Activated CD8-positive, alpha-beta memory T cell treated with anti-CD3 and anti-CD28 coated beads, Interleukin-2, amount 50 U/mL, for 48 hours (primary cell): ENCODE results near the gene HSD17B12.

Experiments
- DNase-seq: peaks from one replicate; pipeline ENCODE4 v3.0.0-alpha.2; 2020

Gene HSD17B12

GRCh38 chr11:43879789-43880639 is 199.5 kb downstream of the HSD17B12 start:
- no peak for DNase-seq

- peak; percentile 94 for DNase-seq
These were observed 200.2 kb downstream of the HSD17B12 start, which contains the start of gene ALKBH3 for GRCh38 chr11:43880640-43881159. Gene ALKBH3, plus strand, starts transcription at chr11:43880831. Its CDS starts 1,822 bp downstream, at chr11:43882653.

- DNase-seq = no peak
These were observed 212.3 kb downstream of the HSD17B12 start for GRCh38 chr11:43892851-43893250.

GRCh38 chr11:43894546-43894945 is 214.0 kb downstream of the HSD17B12 start:
- DNase-seq = no peak

DNA sequence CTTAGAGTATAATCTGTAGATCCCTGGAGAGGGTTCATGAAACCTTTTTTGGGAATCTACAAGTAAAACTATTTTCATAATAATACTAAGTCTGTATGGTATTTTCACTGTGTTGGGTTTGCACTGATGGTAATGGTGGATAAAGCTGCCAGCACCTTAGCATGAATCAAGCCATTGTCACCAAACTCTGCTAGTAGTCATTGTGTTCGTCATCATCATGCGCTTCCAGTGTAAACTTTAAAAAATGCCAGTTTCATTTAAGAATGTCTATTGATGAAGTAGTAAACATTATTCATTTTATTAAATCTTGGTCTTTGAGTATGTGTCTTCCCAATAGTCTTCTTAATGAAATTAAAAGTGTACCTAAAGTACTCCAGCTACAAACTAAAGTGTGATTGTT is 215.1 kb downstream of the HSD17B12 start:
- no peak for DNase-seq

- no peak for DNase-seq
These were observed 218.0 kb downstream of the HSD17B12 start for GRCh38 chr11:43898574-43898973.

DNA sequence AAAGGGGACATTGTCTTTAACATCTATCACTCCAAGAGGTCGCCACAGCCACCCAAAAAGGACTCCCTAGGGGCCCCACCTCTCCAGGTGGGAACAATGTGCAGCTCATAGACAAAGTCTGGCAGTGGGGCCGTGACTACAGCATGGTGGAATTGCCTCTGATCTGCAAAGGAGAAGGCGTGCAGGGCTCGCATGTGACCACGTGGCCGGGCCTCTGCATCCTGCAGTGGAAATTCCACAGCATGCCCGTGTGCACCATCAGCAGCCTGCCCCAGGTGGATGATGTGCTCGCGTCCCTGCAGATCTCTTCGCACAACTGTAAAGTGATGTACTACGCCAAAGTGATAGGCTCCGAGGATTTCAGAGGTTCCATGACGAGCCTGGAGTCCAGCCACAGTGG is 218.6 kb downstream of the HSD17B12 start:
- no peak for DNase-seq

GRCh38 chr11:43901551-43901950 is 221.0 kb downstream of the HSD17B12 start:
- DNase-seq = no peak

DNA sequence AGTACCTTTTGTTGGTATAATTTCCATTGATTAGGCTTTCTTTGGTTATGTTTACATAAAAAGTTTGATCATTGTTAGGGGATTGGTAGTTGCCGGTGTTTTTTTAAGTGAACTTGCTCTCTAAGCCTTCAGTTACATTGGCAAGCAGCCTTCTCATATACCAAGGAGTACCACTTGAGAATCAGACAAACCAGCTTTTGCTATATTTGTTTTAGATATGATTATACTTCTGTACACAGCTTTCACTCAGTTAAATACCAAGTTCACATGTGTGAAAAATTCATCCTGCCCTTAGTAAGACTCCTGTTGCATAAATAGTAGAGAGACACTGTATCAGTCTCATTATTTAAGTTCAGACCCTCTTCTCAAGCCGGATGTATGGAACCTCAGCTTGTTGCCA is 222.5 kb downstream of the HSD17B12 start:
- no peak for DNase-seq

DNA sequence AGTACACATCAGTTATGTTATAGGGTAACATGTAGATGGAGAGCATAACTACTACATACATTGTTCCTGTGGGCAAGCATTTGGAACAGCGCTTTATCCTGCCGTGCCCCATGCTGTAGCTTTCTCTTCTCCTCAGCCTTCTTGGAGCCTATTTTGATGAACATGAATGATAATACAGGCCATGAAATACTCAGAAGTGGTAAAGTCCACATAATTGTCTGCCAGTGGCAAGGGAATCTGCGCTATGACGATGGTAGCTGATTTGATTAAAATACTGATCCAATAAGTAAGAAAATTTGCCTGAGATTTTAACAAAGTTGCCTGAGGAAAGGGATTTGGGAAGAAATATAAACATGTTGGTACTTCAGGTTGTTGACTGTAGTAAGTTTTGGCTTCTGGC is 223.4 kb downstream of the HSD17B12 start:
- no peak for DNase-seq

DNA sequence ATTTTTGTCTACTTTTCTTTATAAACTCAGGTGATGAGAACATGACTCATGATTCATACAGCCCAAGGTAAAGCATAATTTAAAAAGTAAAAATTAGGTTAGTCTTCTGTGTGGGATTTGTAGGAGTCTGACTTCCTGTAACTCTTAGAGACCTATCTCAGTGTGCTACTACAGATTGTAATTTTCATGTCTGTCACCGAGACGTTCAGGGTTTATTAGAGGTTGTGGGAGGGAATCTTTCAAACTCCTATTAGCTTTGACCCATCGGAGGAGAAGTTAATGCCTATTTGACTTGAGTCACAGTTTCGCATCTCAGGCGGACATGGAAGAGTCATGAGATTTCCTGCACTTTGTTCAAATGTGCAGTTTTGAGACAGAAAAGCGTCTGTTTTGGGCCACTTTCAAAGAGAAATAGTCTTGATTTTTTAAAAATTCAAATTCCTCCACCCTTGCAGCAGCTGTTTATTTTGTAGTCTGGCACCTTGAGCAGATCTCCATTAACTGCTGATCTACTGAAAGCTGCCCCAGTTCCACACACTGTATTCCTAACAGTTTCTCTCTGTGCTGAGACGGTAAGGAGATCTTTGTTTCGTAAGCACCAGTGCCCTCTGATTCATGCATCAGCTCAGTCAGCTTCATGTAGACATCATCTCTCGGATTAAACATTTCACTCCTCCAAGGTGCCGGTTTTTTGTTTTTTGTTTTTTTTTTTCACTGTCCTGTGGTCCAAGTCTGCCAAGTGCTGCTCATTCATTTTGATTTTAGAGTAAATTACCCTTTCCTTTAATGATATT is 224.4 kb downstream of the HSD17B12 start:
- no peak for DNase-seq

GRCh38 chr11:43905813-43906241 is 225.3 kb downstream of the HSD17B12 start:
- no peak for DNase-seq
